Esophagus mucosa (tissue), 1 donor: ENCODE results near the gene MMP8. TPM values are rescaled to one million over a fixed set of nuclear protein-coding genes. Genes with fewer than 3 reads are reported as not detected.
A peak's percentile ranks its signal among the peaks of the same experiment; 100 is the strongest.

Experiments used
- ATAC-seq: fragments of 200-7000 bp; cut with Tn5 transposase; one replicate; pipeline ENCODE4 v1.9.1; 2020
- total RNA-seq: library from RNA; stranded (reverse); gene quantifications from one replicate; pipeline ENCODE4 v1.2.4, GENCODE V29; 2023
- donor health status: DM: yes; HTN: yes; CAD: no.

Gene MMP8
- total RNA-seq, 1 donor from 2014 or later = not detected

DNA sequence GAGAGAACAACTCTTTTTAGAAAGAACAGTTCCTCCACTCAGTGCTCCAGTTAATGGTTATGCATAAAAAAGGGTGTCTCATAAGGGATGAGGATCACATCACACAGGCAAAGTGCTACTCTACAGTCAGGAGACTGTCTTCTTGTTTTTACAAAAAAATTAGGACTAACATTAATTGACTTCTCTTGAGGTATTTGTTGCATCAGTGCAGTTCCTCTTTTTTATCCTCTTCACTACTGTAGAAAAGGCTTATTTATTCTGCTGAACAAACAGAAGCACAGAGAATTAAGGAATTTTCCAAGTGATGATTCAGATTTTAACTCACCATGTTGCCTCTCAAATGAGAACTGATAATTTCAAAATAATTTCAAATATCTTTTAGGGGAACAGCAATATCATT lies 1.9 kb downstream of the MMP8 start:
- ATAC-seq = no peak

DNA sequence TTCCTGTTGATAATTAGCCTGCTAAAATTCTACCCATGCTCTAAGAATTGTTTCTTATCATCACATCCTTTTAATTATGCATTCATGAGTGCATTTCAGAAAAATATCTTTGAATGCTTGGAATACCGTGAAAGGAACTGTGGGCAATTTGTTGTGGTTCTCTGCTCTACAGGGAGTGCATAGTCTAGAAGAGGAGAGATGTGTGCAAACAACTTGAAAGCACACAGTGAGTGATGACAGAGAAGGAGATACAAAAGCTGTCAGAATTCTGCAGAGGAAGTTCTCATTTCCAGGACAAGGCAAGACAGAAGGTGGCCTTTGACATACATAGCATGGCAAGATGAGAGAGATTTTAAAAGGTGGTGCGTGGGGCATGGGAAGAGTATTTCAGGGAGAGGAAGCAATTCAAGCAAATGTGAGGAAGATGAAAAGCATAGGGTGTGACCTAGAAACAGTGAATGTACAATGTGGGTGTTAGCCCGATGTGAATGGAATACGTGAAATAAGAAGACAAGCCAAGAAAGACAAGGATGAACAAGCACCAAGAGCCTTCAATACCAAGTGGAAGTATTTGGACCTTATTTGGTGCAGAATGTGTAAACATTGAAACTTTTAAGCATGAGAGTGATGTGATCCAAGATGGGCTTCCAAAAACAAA lies 5.0 kb downstream of the MMP8 start:
- no peak for ATAC-seq

DNA sequence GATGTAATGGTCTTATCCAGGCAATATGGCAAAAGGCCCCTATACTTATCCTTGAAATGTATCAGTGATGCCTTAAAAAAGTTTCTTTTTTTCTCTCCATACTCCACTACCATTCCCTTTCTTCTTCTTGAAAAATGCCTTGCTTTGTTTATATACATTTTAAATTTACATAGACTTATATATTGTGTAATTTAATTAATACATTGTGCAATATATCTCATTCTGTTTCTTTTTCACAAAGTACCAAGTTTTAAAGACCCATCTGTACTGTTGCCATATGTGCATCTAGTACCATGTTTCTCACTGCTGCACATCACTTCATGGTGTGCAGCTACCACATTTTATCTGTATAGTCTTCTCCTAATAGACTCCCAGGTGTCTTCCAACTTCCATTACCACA lies 7.5 kb downstream of the MMP8 start:
- no peak for ATAC-seq

DNA sequence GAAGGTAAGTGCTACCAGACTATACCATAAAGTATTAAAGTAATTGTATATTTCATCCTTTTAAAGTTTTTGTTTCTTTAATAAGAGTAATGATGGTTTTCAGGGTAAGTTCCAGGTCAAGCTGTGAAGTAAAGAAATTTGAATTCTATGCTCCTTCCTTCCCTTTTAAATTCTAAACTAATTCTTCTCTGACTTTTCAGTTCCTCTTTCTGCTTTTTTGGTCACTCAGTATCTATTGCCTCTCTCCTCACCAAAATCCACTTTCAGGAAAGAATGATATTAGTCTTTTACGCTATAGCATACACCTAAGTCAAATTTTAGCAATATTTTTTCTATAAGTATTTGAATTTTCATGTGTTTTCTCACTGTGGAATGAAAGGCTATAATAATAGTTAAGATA lies 8.2 kb downstream of the MMP8 start:
- no peak for ATAC-seq

DNA sequence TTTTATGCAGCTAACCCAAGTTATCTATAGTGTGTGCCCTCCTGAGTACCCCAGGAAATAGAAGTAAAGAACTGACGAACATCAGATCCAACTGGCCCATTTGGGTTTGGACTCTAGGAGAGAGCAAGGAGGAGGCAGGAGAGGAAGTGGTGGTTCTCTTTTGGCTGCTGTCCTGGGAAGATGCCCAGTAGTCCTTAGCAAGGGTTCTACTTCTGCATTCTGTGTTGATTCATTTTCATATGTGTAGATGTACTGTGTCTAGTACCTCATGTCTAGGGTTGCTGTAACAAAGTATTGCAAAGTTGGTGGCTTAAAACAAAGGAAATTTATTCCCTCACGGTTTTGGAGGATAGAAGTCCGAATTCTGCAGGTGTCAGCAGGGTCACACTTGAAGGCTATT lies 12.6 kb downstream of the MMP8 start:
- ATAC-seq = no peak

DNA sequence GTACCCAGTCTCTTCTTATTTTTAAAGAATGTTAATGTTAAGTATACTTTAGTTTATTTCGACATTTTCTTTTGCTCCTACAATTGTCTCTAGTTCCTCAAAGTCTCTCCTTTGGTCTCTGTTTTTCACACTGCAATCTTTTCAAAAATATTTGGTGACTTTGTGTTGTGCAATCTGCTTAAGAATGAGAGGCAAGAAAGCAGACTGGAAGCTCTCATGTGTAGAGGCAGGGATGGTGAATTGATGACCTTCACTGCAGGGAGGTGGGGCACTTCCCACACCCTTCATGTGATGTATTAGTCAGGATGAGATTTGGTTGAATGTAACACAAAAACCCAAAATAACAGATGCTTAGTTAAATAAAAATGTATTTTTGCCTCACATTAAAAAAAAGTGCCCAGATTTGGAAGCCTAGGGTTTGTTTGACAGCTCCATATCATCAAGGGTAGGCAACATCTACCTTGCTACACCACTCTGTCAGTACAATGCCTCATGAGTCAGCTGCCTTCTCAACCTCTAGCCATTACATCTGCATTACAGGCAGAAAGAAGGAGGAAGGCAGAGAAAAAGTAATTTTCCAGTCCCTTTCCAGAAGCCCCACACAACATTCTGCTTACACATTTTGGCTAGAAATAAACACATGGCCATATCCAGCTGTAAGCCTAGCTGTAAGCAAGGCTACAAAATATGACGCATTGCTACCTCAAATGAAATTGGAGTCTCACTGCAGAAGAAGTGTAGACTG lies 15.4 kb downstream of the MMP8 start:
- ATAC-seq = no peak

DNA sequence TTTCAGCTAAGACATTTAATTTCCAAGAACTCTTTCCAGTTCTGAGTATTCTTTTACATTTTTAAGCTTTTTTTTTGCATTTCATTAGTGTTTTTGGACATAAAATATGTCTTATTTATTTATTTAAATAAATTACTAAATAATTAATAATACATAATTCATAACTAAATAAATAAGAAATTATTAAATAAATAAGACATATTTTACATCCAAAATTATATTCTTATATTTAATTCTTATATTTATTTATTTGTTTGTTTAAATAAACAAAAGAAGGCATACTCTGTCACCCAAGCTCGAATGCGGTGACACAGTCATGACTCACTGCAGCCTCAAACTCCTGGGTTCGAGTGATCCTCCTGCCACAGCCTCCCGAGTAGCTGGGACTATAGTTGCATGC lies 16.1 kb downstream of the MMP8 start:
- ATAC-seq = no peak

DNA sequence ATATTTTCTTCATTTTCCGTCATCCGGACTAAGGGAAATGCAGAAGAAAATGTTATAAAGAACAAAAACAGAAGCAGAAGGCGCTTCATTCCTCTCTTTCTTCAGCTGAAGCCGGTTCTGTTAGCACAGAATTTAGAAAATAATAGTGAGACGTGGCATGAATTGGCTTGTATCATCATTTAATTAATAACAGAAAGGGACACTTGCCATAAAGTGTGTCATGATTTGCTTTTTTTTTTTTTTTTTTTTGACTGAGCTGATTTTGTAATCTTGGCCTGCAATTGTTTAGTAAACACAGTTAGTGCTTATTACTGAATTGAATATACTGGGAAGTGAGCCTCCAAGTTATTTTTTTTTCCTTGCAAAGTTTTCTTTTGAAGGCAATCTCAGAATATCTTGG lies 19.1 kb downstream of the MMP8 start, which contains the start of gene MMP27:
TSS of gene MMP27 (minus strand) at position 144 of the 400 bp plus-strand sequence. CDS start at position 89, 55 bp downstream.
- no peak for ATAC-seq

DNA sequence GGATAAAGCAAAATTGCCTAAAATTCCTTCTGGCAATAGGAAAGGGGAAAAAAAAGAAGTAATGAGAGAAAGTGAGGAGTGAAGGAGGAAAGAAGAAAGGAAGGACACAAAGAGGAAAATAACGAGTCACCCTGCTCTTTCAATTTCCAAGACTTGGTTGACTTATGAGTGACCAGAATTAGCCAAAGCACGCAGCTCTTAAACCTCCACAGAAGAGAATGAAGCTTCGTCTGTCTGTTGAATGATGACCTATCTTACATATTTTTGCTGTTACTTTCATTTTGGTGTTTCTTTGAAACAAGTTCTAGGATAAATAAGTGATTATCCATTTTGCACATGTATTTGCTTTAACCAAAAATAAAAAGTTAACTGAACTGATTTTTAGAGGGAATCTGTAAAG lies 19.9 kb downstream of the MMP8 start:
- no peak for ATAC-seq

DNA sequence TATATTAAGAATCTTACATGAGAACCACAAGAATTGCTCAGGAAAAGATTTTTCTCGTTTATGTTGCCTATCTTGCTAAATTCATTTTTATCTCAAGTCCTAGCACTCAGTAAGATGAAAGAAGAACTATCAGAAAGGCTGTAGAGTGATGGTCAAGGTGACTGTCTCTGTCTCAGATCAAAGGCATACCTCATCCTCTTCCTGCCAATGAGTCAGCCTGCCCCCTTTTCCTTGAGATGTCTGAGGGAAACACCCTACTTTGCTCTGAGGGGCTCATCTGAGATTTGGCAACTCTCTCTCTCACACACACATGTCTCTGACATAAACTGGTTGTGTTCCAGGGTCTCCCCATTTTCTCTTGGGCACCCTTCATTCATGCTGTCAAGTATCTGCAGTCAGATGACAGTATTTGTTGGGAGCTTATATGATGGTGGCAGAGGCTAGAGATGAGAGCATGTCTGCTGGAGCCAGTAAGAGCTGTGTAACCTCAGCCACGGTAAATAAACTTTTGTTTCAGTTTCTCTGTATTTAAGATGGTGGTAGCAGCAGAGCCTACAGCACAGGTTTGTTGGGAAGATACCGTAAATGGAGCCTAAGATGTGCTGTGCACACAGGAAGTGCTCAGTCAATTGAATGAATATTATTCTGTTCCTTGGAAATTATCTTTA lies 20.8 kb downstream of the MMP8 start:
- no peak for ATAC-seq

DNA sequence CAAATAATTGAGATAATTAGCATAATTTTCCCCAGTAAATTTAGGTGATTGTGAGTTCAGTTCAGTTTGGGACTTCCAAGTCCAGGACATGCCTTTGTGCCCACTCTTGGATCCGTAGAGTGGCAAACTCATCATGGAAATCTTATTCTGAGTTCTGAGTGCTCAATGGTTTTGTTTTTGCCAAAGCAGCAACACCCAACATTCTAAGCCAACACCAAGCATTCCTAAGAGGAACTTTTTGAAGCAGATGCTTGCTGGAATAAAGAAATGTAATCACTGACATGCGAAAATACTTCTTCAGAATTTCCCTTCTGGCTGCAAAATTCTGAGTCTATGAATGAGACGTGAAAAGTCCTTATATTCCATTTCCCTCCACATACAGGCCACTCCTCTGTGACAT lies 29.6 kb downstream of the MMP8 start:
- no peak for ATAC-seq

DNA sequence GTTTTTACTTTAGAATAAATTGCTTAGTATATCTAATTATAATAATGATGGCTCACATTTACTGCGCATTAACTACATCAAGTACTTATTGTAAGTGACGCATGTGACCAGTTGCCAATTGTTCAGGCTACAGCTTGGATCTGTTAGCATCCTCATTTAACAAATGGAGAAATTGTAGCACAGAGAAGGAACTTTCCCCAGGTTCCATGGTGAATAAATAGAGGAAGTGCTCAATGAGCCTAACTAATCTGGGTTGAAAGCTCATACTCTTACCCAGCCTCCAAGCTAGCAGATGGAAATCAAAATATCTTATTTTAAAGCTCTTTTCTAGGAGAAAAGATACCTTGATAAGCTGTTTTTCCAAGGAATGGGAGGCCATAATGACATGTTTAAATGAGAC lies 39.0 kb downstream of the MMP8 start:
- ATAC-seq = no peak

DNA sequence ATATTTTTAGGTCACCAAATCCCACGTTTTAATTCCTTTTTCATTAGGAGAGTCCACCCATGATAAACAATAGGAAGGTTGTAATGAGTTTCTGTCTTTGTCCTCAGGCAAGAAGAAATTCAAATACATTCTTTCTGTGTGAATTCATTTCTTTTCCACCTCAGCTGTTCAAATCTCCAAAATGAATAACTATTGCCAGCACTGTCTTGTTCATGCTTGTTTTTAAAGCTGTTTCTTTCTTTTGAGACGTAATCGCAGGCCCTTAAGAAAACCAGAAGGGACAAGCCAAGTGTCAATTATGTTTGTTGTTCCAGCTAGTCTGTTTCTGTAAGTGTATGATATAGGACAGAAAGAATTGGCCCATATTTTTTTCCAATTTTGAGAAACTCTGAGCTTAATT lies 39.4 kb downstream of the MMP8 start:
- ATAC-seq = peak; percentile 44

DNA sequence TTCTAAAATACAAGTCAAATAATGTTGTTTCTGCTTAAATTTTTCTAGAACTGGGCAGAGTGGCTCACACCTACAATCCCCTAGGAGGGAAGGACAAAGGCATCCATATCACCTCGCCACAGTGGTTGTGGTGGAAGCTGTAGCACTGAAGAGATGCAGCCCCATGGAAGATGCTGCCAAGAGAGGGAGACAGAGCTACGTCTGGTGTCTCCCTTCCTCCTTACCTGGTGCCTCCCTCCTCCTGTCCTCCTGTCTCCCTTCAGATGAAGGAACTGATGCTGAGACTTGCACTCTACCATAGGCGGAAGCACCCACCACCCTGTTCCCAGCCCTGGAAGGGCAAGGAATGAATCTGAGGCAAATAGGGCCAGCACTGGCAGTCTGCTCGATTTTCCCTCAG lies 41.5 kb downstream of the MMP8 start:
- no peak for ATAC-seq

DNA sequence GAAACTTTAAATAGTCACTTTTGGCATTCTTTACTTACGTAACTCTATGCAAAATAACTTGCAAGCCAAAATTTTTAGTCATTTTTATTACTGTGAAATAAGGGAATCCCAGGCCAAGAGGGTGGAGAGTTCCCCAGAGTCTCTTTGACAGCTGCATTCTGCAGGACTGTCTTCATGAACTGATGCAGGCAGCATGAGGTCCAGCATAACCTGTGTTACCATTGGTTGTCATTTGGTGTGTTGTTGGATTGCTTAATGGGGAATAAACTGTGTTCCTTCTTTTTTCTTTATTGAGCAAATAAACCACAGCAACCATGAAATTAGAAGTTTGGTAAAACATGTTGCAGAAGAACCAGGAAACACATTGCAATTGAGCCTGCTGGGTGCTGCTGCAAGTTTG lies 43.8 kb downstream of the MMP8 start:
- no peak for ATAC-seq

DNA sequence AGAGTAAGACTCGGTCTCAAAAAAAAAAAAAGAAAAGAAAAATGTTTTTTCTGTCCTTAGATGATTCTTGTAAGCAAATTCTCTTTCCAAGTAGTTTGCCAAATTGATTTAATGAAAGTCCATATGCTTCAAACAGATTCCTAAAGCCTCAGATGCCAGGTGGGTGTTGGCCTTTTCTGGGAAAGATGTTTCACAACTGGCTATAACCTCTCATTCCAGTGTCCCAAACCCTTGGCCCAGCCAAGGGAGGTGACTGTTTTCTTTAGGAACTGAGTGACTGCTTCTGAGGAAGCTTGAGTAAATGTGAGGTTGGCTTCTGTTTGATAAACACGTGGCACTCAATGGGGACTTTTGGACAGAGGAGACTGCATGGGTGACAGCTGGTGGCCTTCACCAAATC lies 46.7 kb downstream of the MMP8 start:
- no peak for ATAC-seq

DNA sequence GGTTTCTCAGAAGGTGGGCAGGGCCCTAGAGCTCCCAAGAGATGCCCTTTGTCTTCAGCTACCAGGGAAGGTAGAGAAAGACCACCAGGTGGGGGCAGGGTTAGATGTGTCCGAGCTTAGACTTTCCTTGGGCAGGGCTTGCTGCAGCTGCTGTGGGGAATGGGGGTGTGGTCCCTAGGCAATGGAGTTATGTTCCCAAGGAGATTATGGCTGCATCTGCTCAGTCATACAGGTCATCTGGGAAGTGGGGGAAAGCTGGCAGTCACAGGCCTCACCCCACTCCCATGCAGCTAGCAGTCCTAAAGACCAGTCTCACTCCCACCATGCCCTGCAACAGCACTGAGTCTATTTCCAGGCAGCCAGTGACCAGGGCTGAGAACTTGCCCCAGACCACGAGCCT lies 48.7 kb downstream of the MMP8 start:
- ATAC-seq = no peak

DNA sequence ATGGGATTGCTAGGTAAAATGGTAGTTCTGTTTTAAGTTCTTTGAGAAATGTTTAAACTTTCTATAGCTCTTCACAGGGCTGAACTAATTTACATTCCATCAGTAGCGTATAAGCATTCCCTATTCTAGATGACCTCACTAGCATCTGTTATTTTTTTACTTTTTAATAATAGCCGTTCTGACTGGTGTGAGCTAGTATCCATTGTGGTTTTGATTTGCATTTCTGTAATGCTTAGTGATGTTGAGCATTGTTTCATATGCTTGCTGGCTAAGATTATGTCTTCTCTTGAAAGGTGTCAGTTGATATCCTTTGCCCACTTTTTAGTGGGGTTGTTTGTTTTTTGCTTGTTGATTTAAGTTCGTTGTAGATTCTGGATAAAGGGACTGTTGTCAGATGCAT lies 55.1 kb downstream of the MMP8 start:
- no peak for ATAC-seq

DNA sequence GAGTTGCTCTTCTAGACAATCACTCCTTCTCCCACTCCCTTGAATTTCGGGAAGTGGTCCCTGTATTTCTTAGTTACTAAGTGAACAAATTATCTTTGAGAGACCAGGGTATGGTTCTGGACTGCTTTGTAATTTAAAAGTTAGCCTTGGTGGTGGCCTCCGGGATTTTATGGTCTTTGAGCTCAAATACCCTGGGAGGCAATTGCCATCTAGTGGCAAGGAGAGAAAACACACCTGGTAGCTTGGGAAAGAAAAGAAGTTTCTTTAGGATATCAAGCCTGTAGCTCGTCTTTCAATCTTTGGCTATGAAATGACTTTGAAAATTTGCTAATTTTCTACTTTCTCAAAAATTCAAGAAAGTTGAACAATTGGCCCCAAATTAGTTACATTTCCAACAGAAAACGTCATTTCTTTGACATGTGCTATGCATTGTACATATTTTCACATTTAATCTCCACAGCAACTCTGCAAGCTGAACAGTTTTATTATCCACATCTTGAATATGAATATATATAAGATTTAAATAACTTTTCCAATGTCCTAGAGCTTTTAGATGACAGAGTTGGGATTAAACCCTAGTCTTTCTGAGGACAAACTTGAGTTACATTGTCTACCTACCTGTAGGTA lies 58.3 kb downstream of the MMP8 start:
- peak; percentile 52 for ATAC-seq

DNA sequence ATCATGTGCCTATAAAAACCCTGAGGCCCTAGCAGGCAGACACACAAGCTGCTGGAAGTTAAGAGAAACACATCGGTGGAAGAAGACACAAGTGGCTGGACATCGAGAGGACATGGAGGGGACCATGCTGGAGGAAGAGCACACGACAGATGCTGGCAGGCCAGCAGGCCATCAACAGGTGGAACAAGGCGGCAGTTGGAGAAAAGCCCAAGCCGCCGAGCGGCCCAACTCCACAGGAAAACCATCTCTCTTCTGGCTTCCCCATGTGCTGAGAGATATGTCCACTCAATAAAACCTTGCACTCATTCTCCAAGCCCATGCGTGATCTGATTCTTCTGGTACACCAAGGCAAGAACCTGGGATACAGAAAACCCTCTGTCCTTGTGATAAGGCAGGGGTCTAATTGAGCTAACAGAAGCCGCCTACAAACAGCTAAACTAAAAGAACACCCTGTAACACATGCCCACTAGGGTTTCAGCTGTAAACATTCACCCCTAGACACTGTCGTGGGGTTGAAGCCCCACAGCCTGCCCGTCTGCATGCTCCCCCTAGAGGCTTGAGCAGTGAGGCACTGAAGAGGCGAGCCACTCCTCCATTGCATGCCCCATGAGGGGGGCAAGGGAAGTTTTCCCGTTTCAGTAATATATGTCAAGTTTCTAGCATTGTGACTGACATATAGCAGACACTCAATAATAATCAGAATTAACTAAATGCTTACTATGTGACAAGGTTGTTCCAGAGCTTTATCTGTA lies 60.6 kb downstream of the MMP8 start:
- no peak for ATAC-seq

DNA sequence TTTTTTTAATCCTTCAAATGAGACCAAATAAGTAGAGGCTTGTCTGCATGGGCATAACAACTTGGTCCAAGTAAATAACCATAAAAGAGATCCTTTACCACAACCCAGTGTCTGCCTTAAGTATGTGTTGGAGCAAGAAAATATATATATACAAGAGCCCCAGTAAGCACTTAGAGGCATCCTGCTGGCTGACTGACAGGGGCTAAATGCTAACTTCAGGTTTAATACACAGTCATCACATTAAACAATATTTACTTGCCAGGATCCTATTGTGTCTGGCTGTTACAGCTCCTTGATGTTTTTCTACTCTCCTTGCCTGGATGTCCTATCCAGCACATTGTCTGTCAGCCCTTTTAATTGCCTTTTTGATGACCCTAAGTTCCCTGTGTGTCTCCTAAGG lies 62.1 kb downstream of the MMP8 start:
- no peak for ATAC-seq
